Colon (tissue), 2 donors: ENCODE data around the gene ADGRD2.

Experiments
- FAIRE-seq: peaks from 2 replicates; lab custom pipeline; 2012; peaks lifted over from hg19 to GRCh38; lab: Jason Lieb, UNC
- donor health status: control.
- donor health status: control.

The ADGRD2 gene

DNA sequence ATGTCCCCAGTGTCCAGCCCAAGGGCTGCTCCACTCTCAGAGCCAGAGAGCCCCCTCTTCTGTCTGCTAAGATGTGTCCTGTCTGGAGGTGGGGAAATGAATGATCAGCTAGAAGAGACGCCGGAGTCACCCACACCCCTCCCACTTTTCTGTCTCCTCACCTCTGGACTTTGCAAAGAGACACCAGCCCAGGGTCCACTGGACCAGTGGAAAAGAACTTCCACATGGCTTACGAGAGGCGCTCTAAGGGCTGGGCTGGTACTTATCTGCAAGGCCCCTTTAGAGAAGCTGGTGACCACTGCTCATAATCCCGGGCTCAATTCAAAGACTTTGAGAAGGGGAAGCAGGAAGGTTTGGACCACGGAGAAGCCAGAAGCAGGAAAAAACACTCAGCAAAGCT lies 47.8 kb downstream of the ADGRD2 start:
- no peak for FAIRE-seq

DNA sequence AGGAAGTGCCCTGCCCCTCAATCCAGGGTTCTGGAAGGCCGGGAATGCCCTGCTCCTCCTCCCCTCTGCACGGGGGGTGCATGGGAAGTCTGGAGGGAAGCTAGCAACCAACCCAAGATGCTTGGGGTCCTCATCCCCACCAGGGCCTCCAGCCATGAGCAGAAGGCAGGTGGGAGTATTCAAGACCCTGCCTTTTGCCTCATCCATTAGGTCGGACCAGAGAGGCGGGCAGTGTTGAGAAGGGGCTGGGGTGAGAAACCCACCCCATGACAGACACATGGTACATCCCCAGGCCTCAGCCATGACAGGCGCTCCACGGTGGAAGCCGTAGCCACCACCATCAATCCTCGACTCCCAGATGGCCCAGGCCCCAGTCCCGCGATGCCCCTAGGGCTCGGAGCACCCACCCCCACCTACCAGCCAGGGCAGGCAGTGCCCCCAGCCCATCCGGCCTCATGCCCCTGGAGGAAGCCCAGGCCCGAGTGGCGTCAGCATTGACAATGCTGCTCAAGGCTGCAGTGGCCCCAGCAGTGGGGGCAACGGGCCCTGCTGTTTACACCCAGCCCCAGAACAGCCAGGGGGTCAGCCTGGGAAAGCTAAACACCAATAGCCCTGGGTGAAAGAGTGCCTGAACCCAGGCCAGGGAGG lies 48.4 kb downstream of the ADGRD2 start:
- FAIRE-seq, result no peak

DNA sequence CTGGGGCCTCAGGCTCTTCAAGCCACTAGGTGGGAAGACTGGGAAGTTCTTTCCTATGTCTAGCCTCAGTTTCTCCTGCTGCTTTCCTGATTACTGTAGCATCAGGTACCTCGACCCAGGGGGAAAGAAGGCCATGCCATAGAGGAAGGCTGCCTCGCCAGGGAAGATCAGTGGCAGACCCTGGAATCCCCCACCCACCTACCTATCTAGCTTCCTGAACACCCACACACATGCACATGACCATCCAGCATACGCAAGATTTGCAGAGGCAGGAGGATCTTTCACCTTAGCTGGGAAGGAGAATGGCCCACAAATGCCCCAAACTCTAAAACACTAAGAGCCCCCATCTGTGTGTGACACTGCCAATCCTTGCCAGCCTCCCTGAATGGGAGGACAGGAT lies 49.0 kb downstream of the ADGRD2 start:
- FAIRE-seq, result no peak

DNA sequence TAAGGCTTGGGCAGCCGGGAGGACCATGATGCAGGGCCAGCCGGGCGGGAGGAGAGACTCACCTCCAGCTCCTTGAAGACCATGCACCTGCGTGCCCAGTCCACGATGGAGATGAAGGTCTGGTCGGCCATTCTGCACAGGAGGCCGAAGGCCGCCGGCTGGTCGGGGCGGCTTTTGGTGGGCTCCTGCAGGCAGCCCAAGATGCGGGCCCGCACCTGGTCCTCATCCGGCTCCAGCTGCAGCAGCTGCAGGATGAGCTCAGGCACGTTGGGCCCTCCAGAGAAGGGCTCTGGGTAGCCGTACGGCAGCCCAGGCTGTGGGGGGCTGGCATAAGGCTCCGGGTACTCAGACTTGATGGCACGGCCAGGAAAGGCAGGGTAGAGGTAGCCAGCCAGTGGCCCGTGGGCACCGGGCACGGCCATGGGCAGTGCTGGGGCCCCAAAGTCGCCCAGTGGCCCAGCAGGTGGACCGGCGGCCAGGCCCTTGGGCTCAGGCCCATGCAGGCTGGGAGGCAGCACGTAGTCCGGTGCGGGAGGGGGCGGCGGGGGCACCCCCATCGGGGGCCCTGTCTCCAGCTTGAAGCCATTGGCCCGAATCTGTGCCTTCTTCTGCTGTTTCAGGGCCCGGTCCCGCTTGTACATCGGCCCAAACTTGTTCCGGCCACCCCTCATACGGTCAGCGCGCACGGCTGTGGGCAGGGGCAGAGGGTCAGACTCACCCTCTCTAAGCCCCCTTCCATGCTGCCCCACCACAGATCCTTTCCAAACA lies 50.0 kb downstream of the ADGRD2 start:
- FAIRE-seq, result no peak

DNA sequence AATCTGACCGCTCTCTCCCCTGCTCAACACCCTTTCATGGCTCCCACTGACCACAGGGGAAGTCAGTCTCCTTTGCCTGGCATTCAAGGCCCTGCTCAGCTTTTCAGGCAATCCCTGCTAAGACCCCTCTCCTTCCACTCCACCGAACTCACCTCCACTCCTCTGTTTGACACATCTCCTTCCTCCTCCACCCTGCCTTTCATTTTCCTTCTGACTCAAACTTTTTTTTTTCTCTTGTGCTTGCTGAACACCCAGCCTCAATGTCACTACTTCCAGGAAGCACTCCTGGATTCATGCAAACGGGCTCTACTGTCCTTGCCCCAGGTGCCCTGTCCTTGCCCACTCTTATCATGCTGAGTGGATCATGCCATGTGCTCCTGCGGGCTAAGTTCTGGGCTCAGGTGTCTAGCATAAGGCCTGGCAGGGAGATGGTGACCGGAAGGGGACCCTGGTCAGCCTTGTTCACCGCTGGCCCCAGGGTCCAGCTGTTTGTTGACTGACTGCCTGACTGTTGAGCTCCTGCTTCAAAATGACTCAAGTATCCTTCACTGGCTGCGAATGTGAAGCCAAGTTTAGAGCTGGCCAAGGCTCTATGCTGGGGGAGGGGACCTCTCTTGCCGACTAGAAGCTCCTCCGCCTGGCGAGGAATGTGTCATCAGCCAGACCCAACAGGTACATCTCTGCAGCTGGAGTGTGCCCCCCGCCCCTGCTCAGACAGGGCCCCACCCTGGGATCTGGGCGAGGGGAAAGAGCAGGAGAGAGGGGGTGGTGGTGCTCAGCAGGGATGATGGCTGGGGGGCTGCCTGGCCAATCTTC lies 50.8 kb downstream of the ADGRD2 start:
- FAIRE-seq, result no peak

DNA sequence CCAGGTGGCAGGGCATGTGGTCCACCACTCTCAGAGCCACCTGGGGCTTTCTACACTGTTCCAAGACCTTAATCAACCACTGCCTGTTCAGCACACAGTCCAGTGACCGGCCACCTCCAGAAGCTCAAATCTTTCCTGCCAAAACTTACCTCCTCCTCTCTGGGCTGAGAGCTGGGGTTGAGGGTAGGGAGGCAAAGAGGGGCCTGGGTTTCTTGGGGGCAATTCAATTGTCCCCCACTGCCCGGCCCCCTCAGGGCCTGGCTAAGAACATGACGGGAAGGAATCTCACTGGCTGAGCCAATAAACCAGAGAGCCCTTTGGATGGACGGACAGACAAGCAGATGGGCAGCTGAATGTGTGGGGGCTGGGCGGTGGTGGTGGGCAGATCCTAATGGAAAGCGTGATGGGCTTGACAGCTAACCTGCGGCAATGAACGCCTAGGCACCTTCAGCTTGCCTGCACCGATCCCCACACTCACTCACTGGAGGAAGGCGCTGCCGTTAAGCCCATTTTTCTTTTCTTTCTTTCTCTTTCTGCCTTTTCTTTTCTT lies 51.6 kb downstream of the ADGRD2 start:
- FAIRE-seq, result no peak

DNA sequence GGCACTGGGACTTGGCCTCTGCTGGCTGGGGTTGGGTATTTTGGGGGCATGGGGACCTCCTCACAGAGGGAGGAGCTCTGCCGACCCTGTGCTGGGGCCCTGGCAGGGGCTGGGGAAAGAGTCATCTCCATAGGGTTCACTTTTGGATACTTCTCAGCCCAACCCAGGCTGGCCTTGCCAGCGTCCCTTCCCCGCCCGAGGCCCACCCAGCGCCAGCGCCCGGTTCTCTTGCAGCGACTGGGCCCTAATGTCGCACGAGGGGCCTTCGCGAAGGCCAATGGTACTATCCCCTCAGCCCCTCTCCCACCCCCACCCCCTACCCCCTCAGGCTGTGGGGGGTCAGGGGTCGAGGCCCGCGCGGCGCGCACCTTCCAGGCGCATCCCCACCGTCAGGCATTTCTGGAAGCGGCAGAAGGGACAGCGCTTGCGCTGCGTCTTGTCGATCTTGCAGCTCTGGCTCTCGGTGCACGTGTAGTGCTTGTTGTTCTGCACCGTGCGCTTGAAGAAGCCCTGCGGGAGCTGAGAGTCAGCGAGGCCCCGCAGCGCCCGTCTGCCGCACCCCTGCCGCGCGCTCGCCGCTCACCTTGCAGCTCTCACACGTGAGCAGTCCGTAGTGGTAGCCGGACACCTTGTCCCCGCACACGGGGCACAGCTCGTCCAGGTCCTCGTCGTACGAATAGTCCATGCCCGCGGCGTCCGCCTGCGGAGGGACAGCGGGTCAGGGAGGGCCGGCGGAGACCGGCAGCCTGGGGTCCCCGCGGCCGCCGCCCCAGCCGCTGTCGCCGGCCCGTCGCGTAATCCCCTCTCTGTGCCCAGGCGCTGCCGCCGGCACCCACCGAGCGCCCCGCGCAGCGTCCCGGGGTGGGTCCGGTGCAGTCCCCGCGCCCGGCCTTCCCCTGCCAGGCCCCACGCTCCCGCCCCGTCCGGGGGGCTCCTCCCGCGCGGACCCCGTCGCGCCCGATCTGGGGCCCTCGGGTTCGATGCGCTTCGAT lies 52.8 kb downstream of the ADGRD2 start:
- FAIRE-seq, result no peak

DNA sequence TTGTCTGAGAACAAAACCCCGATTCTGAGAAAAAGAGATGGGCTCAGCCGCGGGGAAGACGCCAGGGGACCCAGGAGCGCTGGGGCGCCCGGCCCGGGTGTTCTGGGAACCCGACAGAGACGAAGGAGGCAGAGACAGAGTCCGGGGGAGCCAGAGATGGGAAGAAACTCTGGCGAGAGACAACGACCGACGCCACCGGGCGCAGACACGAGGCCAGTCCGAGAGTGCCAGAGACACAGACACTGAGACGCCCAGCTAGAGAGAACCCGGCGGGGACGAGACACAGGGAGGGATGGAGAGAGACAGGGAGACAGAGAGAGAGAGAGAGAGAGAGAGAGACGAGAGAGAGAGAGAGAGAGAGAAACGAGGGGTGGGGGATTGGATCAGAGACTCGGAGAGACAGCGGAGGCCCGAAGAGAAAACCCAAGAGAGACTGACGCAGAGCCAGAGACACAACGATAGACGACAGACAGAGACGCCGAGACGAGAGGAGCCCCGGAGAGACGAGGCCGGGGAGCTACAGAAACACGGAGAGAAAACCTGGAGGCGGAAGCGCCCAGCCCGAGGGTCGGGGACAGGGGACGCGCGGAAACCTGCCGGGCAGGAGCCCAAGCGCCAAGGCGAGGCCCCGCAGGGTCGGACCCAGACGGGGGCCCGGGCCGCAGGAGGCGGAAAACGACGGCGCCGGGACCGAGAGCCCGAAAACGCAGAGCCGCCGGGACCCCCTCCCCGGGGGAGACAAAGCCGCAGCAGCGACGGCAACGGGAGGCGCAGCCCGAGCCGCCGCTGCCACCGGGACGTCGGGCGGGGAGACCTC lies 53.7 kb downstream of the ADGRD2 start:
- no peak for FAIRE-seq

DNA sequence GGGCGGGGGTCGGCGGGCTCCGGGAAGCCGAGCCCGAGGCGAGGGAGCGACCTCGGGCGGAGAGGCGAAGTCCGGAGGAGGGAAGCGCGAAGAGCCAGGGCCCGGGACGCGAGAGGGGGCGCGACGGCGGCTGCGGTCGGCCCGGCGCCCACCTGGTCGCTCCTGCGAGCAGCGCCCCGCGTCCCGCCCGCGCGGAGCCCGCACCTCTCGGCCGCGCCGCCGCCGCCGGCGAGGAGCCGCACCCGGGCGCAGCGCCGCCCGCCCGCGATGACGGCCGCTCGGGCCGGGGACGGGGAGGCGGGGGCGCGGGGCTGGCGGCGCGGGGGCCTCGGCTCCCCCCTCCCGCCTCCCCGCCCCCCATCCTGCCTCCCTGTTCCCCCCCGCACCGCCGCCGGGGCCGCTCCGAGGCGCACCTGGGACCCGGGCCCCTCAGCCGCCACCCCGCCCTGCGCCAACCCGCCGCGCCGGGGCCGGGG lies 54.3 kb downstream of the ADGRD2 start:
- FAIRE-seq, result no peak

DNA sequence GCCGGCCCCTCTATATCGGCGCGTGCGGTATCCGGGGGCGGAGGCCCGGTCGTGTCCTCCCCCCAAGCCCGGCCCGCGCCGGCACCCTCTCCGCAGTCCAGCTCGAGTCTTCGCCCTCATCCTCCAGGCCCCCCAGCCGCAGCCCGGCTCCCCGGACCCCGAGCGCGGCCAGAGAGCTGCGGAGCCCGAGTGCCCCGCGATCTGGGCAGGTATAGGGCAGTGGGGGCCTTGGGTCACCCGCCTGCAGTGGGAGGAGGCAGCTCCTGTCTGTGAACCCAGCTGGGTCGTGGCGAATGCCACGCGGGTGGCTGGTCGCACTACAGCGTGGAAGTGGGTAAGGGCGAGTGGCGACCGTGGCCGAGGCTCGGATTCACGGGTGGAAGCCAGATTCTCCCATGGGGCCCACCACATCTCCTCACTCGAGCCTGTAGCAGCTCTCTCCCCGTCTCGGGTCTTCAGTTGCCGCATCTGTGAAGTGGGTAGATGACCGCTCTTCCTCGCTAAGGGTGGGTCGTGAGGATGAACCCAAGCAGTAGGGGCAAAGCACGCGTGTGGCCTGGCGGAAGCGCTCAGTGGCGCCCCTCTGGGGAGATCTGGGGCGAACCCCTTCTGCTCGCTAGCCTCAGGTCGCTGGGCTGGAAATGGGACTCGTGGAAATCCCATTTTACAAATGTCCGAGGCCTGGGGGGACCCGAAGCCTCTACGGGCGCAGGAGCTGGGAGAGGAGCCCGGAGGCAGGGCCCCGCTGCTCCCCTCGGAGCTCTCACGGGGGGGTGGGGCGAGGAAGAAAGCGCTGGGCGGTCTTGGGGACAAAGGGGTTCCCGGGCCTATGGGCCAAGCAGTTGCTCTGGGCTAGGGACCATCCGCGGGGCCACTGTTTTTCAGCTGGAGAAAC lies 55.0 kb downstream of the ADGRD2 start:
- FAIRE-seq, result no peak

DNA sequence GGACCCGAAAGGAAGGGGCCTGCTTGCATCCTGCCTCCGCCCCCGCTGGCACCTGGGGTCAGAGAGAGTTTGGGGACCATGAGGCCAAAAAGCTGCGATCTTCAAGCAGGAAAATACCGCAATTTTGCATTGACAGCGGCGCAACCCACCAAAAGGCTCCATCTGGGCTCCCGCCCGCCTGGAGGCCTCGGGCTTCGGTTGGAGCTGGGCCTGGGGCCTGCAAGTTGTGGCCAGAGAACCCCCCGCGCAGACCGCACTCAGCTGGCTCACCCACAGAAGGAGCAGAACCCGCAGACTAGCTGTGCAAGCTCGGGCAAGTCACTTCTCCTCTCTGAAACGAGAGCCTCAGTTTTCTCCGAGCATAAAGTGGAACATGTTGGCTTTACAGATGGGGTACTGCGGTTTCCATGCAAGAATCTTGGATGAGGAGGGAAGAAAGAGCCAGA lies 55.7 kb downstream of the ADGRD2 start:
- FAIRE-seq, result no peak

DNA sequence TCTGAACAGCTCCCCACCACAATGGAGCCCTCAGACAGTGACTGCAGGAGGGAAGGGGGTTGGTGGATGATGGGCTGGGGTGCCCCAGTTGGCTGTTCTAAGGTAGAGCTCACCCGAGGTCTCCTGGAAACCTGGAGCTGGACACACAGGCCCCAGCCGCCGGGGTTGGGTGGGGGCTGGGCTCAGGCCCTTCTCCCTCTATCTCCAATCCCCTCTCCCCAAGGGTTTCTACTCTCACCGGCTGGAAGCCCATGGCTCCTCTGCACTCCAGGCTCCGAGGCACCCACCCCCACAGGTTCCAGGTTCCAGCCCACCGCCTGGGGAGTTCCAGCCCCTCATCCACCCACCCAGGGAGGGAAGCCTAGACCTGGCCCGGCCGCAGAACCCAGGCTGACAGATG lies 56.2 kb downstream of the ADGRD2 start:
- FAIRE-seq, result no peak

DNA sequence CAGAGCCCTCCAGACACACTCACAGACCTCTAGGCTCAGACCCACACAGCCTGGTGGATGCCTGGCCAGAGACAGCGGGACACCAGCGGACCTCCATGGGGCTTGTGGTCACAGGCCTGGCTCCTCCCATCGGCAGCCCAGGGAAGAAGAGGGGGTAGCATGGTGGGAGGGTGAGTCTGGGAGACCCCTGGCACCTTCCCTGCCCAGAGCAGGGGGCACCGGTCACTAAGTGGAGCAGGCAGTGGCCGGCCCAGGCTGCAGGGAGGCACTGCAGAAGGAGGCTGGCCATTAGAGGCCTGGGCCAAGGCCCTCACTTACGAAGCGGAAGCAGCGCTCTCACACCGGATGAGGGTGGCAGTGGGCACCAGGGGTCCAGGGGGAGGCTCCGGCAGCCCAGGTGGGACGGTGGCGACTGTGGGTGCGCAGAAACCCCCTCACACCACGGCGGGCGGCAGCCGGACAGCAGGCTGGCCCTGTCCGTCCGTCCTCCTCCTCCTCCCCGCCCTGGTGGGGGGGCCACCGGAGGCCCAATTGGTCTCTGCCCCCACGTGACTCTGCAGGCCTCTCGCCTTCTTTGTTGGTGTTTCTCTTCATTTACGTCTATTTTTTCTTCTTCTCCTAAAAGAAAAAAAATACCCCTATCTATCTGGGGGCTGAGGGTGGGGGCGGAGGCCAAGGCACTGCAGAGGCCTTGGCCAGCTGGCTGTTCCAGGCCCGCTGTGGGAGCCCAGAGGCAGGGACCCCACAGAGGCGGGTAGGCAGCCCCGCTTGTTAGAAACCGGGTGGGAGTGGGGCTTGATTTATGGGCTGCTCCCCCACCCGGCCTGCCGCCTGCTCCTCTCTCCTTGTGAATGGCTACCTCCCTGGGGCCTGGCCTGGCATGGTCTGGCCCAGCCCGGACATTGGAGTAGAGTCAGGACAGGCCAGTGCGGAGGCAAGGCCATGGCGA lies 57.0 kb downstream of the ADGRD2 start, which contains the start of gene NR5A1:
NR5A1 (minus strand) TSS at position 469 of the 949 bp plus-strand sequence. CDS start 4,004 bp downstream, outside the sequence.
- no peak for FAIRE-seq

DNA sequence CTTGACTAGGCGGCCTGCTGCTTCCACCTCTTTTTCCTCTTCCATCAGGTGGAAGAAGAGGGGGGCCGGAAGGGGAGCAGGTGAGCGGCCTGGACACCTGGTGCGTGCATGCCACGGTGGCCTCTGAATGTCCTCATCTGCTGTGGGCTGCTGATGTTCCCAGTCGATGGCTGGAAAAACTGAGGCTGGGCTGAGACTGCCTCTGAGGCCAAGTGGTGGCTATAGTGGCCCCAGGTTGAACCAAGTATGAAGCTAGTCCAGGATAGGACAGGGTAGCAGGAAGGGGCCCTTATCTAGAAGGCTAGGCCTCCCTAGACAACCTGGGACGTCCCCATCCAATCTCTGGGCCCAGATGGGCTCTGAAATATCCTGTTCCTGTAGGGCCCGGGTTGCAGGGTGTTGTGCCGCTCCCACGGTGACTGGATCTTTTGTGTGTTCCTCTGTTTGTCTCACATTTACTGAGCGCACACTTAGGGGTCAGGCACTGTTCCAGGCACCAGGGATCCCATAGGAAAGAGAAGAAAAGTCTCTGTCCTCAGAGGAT lies 57.7 kb downstream of the ADGRD2 start:
- FAIRE-seq, result no peak

DNA sequence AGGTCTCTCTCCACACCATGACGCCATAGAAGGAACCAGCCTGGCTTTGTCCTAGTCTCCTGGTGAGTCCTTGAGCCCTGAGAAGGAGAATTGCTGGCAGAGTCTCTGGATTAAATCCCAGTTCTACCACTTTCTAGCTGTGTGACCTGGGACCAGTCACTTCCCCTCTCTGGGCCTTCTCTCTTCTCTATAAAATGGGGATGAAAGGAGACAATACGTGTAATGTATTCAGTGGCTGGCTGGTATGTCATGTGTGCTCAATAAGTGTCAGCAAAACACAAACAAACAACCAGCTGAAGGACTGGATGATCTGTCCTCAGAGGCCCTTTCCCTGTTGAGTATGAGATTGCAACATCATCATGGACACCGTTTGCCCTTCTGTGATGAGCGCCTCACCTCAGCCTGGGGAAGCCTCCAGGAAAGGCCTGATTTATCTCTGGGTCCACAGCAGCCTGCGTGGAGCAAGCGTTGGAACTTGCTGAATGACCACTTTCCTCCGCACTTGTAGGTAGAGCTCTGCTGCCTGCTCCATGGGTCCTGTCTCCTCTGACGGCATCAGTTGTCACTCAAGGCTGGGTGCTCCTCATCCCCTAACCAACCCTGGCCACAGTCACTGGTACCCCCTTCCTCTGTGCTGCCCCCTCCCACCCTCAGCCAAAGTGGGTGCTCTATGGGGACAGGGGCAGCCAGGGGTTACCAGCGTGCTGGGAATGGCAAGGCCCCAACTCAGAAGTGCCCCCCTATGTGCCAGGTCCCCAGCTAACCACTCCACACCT lies 60.6 kb downstream of the ADGRD2 start:
- no peak for FAIRE-seq

DNA sequence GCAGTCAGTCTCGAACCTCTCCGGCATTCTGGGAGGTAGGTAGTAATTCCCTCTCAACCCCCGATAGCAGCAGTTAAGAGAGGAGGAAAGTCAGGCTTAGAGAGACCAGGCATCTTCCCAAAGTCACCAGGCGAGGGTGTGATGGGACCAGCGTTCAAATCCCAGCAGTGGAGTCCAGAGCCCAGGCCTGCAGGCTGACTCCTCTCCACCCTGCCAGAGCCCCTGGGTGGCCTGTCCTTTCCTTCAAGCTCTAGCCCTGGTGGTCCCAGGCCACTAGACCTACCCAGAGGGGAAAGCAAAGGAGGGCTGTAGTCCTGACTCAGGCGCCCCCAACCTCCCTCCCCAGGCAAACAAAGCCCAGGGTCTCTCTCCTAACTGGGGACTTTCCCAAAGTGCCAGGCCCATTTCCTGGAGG lies 61.2 kb downstream of the ADGRD2 start:
- no peak for FAIRE-seq
